SU-DHL-6 (cell line): Measurements from ENCODE around the gene OR4D10.

ENCODE experiments used
- H2AFZ ChIP-seq: fragments of 200-600 bp; sonication (generic); 2 replicates; pipeline ENCODE4 v1.6.1; 2014; ENCODE audit warnings: low read depth, mild to moderate bottlenecking, moderate library complexity, mixed read lengths, antibody characterized with exemption, low read length; ENCODE audit not compliant: severe bottlenecking
- H3F3A ChIP-seq: fragments of 200-600 bp; shearing (Covaris generic); 2 replicates; pipeline ENCODE4 v1.6.0; 2016; ENCODE audit warnings: antibody characterized with exemption, mild to moderate bottlenecking; ENCODE audit not compliant: insufficient read depth
- H3K27ac ChIP-seq: fragments of 200-600 bp; sonication (generic); 2 replicates; pipeline ENCODE4 v1.5.1; 2016; ENCODE audit warnings: low read depth, mild to moderate bottlenecking, low read length, moderate library complexity, mixed read lengths
- H3K27me3 ChIP-seq: fragments of 200-600 bp; sonication (generic), shearing (Covaris generic); 2 replicates; pipeline ENCODE4 v1.6.0; 2014; ENCODE audit warnings: mild to moderate bottlenecking, low read length
- H3K36me3 ChIP-seq: fragments of 200-600 bp; sonication (generic); 2 replicates; pipeline ENCODE4 v1.6.1; 2014; ENCODE audit warnings: mild to moderate bottlenecking, low read length, mixed read lengths
- H3K4me2 ChIP-seq: fragments of 300-600, 200-600 bp; shearing (Covaris generic), sonication (generic); 2 replicates; pipeline ENCODE4 v1.6.0; 2014; ENCODE audit warnings: low read length, low read depth, mild to moderate bottlenecking; ENCODE audit not compliant: poor library complexity, severe bottlenecking
- H3K4me3 ChIP-seq: fragments of 200-600 bp; sonication (generic); 2 replicates; pipeline ENCODE4 v1.5.1; 2014; ENCODE audit warnings: antibody characterized with exemption, low read length, mild to moderate bottlenecking, mixed read lengths; ENCODE audit not compliant: insufficient read depth, poor library complexity, severe bottlenecking
- H3K79me2 ChIP-seq: fragments of 200-600 bp; sonication (generic); 2 replicates; pipeline ENCODE4 v1.6.1; 2014; ENCODE audit warnings: mild to moderate bottlenecking, low read length, moderate library complexity; ENCODE audit not compliant: insufficient read depth
- H3K9ac ChIP-seq: fragments of 200-600 bp; sonication (generic); 2 replicates; pipeline ENCODE4 v1.7.0; 2014; ENCODE audit warnings: mild to moderate bottlenecking, low read length
- H3K9me2 ChIP-seq: fragments of 200-600 bp; sonication (generic); replicated peaks from 2 replicates; pipeline ENCODE4 v1.6.1; 2014; ENCODE audit warnings: low read length; ENCODE audit not compliant: insufficient read depth
- H3K9me3 ChIP-seq: fragments of 200-600 bp; sonication (generic); 2 replicates; pipeline ENCODE4 v1.6.1; 2014; ENCODE audit warnings: low read length, mixed read lengths; ENCODE audit not compliant: insufficient read depth
- H4K20me1 ChIP-seq: fragments of 200-600 bp; sonication (generic); 2 replicates; pipeline ENCODE4 v1.6.1; 2014; ENCODE audit warnings: low read depth, mild to moderate bottlenecking, antibody characterized with exemption, low read length, moderate library complexity, mixed read lengths
- CTCF ChIP-seq: fragments of 200-600 bp; sonication (generic); IDR thresholded peaks from one replicate; pipeline ENCODE4 v1.5.1; 2017; ENCODE audit warnings: antibody characterized with exemption, mild to moderate bottlenecking, low read length, moderate library complexity; ENCODE audit not compliant: insufficient read depth, poor library complexity, severe bottlenecking
- EZH2phosphoT487 ChIP-seq: fragments of 200-600 bp; sonication (generic), shearing (Covaris generic); conservative IDR thresholded peaks from 2 replicates; pipeline ENCODE4 v1.6.1; 2018; ENCODE audit warnings: mild to moderate bottlenecking, antibody characterized with exemption, low read length, moderate library complexity, mixed read lengths

The OR4D10 gene

GRCh38 chr11:59520741-59521140 is 47.6 kb downstream of the OR4D10 start:
- Histone ChIP-seq H3K27ac (no peak overlapping the region), H3K27me3 (no peaks in the 10 kb centered on the region), H2AFZ (no peak overlapping the region), H3K9me3 (no peaks in the 10 kb centered on the region), H3K9me2 (no peaks in the 10 kb centered on the region), H4K20me1 (no peaks in the 10 kb centered on the region), H3K79me2 (no peaks in the 10 kb centered on the region), H3F3A (no peaks in the 10 kb centered on the region), H3K4me3 (no peak overlapping the region), H3K36me3 (no peaks in the 10 kb centered on the region), H3K4me2 (no peak overlapping the region), H3K9ac (no peak overlapping the region)
- TF ChIP-seq CTCF (no peak), EZH2phosphoT487 (no peak)

DNA sequence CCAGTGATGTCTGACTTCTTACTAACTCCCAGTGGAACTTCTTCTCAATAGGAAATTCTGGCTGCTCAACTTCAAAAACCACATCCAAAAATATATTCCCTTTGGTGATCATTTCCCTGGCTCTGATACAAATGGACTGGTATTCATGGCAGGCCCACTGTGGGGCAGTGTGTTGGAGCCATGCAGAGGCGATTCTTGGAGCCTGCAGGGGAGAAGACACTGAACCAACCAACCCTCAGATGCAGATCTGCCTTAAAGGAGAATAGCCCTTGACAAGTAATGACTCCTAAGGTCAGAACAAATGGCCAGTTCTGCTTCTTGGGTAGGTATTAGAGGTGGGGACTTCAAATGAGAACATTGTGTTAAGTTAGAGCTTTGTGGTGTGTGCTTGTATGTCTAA is 50.4 kb downstream of the OR4D10 start:
- no peaks in the 10 kb centered on the region for H3K9me2 ChIP-seq
- TF ChIP-seq EZH2phosphoT487: no peak
- no peak for TF ChIP-seq CTCF
- no peak overlapping the region for H3K4me2 ChIP-seq
- H4K20me1 ChIP-seq: no peaks in the 10 kb centered on the region
- H3K9ac ChIP-seq: no peak overlapping the region
- no peak overlapping the region for H3K4me3 ChIP-seq
- H3K9me3 ChIP-seq: no peaks in the 10 kb centered on the region
- no peak overlapping the region for H2AFZ ChIP-seq
- no peaks in the 10 kb centered on the region for H3F3A ChIP-seq
- H3K27ac ChIP-seq: no peak overlapping the region
- no peaks in the 10 kb centered on the region for H3K79me2 ChIP-seq
- no peaks in the 10 kb centered on the region for H3K36me3 ChIP-seq
- H3K27me3 ChIP-seq: no peaks in the 10 kb centered on the region

DNA sequence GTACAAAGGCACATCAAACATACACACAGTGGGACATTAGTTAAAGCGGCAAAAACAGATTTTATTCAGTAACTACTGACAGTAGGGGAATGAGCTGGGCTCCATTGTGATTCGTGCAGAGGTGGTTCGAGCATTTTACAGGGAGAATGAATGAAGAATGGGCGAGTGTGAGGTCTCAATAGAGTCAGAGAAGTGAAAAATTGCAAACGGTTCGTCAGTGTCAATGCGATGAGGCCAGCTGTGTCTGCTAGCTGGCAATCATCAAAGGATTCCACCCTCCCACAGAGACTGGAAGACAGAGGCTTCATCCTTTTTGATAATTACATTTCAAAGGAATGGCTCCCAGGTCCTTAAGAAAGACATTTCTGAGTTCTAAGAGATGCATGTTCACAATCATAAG is 55.6 kb downstream of the OR4D10 start:
- H3K79me2 ChIP-seq: no peaks in the 10 kb centered on the region
- no peak overlapping the region for H3K9ac ChIP-seq
- no peaks in the 10 kb centered on the region for H3F3A ChIP-seq
- H3K9me3 ChIP-seq: no peaks in the 10 kb centered on the region
- H4K20me1 ChIP-seq: no peaks in the 10 kb centered on the region
- H2AFZ ChIP-seq: no peak overlapping the region
- no peak overlapping the region for H3K4me3 ChIP-seq
- H3K27me3 ChIP-seq: no peaks in the 10 kb centered on the region
- H3K4me2 ChIP-seq: no peak overlapping the region
- H3K27ac ChIP-seq: no peak overlapping the region
- no peaks in the 10 kb centered on the region for H3K9me2 ChIP-seq
- TF ChIP-seq EZH2phosphoT487 (no peak), CTCF (no peak)
- H3K36me3 ChIP-seq: no peaks in the 10 kb centered on the region
